DND-41 (cell line): ENCODE data around the gene CHCHD3.

Experiments used
- EZH2 ChIP-seq: IDR thresholded peaks from 3 replicates; pipeline ENCODE4 v1.6.1; 2012; ENCODE audit warnings: borderline replicate concordance, low read depth, mild to moderate bottlenecking, moderate library complexity, low read length, inconsistent platforms; ENCODE audit not compliant: severe bottlenecking
- TF ChIP-seq, protein P1 (sequence below): IDR thresholded peaks from 2 replicates; pipeline ENCODE4 v1.5.1; 2012; ENCODE audit warnings: borderline replicate concordance, low read length, moderate library complexity, mild to moderate bottlenecking; ENCODE audit not compliant: poor library complexity, severe bottlenecking; ENCODE audit errors: extremely low read depth

GRCh38 chr7:133027397-133027796 lies 54.5 kb downstream of the CHCHD3 start:
- TF ChIP-seq, protein P1, sequence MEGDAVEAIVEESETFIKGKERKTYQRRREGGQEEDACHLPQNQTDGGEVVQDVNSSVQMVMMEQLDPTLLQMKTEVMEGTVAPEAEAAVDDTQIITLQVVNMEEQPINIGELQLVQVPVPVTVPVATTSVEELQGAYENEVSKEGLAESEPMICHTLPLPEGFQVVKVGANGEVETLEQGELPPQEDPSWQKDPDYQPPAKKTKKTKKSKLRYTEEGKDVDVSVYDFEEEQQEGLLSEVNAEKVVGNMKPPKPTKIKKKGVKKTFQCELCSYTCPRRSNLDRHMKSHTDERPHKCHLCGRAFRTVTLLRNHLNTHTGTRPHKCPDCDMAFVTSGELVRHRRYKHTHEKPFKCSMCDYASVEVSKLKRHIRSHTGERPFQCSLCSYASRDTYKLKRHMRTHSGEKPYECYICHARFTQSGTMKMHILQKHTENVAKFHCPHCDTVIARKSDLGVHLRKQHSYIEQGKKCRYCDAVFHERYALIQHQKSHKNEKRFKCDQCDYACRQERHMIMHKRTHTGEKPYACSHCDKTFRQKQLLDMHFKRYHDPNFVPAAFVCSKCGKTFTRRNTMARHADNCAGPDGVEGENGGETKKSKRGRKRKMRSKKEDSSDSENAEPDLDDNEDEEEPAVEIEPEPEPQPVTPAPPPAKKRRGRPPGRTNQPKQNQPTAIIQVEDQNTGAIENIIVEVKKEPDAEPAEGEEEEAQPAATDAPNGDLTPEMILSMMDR, result no peak
- no peak for TF ChIP-seq EZH2
